Activated B cell treated with CpG ODN at 0.5 μM for 24 hours (primary cell): ENCODE results near the gene MAPK14. TPM values are rescaled to one million over a fixed set of nuclear protein-coding genes. Genes with fewer than 3 reads are reported as not detected.

Source experiments
- ATAC-seq: fragments of 200-7000 bp; cut with Tn5 transposase; one replicate; pipeline ENCODE4 v1.10.0; 2021; ENCODE audit warnings: low read depth, mild to moderate bottlenecking, moderate library complexity
- CTCF ChIA-PET: fragments of 350-600 bp; sonication (Branson Sonifier 250); formaldehyde crosslinking; loops from one replicate; lab custom pipeline; 2021; ENCODE audit warnings: antibody characterized with exemption; lab: Charles Lee
- POLR2A ChIA-PET: fragments of 350-600 bp; sonication (Branson Sonifier 250); formaldehyde crosslinking; loops from one replicate; lab custom pipeline; 2021; ENCODE audit warnings: antibody characterized with exemption; lab: Charles Lee
- DNase-seq: peaks from one replicate; pipeline ENCODE4 v3.0.0; 2022
- H3K27ac Mint-ChIP-seq: one replicate; pipeline ENCODE4 v1.8.0; 2020; ENCODE audit warnings: mixed read lengths
- H3K27me3 Mint-ChIP-seq: one replicate; pipeline ENCODE4 v1.8.0; 2021; ENCODE audit warnings: mixed read lengths
- H3K36me3 Mint-ChIP-seq: one replicate; pipeline ENCODE4 v1.8.0; 2021; ENCODE audit warnings: low read depth, mixed read lengths
- H3K4me1 Mint-ChIP-seq: one replicate; pipeline ENCODE4 v1.8.0; 2021; ENCODE audit warnings: mixed read lengths
- H3K4me3 Mint-ChIP-seq: one replicate; pipeline ENCODE4 v1.8.0; 2020; ENCODE audit warnings: mild to moderate bottlenecking, mixed read lengths
- H3K9me3 Mint-ChIP-seq: one replicate; pipeline ENCODE4 v1.8.0; 2020; ENCODE audit warnings: mixed read lengths
- CTCF ChIP-seq: fragments of 200-600 bp; IDR thresholded peaks from one replicate; pipeline ENCODE4 v1.8.0; 2022; ENCODE audit warnings: antibody characterized with exemption, mild to moderate bottlenecking
- intact Hi-C: fragments of 100-400 bp; cut with micrococcal nuclease; formaldehyde crosslinking; loops from one replicate; pipeline ENCODE4 v1.15.1; 2024
- total RNA-seq: library from RNA; stranded (reverse); gene quantifications from 2 replicates; pipeline ENCODE4 v1.2.3, GENCODE V29; 2022

MAPK14 gene
- total RNA-seq, 1 donor from 2014 or later: 45.4 TPM

GRCh38 chr6:36124881-36125280 is 97.3 kb downstream of the MAPK14 start:
- no peak for ATAC-seq
- Mint-ChIP-seq H3K4me1 (peaks cover 62% of the 10 kb centered on the region), H3K9me3 (no peaks in the 10 kb centered on the region), H3K36me3 (no peaks in the 10 kb centered on the region), H3K27me3 (no peaks in the 10 kb centered on the region), H3K4me3 (no peak overlapping the region), H3K27ac (no peak overlapping the region)
- POLR2A ChIA-PET: no interaction called here
- no peak for DNase-seq
- CTCF ChIA-PET: interaction anchor here (1.0 to 1.8 kb wide), 3 partner anchors 11 to 70 kb away, joined by 3 to 9 read pairs (median 6); no protein-coding TSS in a partner anchor
- no peak for TF ChIP-seq CTCF
- intact Hi-C loops: loop anchor here (1.0 kb wide), 1 partner anchor 235 kb away; no protein-coding TSS in a partner anchor

DNA sequence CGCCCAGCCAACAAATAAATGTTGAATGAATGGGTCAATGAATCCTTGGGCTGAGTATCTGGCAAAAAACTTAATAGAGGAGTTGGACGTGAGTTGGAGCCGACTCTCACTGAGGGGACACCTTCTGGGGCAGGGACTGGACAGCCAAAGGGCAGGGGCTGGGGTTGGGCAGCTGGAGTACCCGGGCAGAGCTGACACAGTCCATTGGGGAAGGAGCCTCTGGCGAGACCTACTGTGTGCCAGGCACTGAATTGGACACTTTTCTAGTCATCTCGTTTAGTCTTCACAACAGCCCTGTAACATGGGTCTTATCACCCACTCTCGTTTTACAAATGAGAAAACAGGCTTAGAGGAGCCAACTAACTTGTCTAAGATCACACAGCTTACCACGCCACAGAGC is 98.0 kb downstream of the MAPK14 start:
- no peaks in the 10 kb centered on the region for H3K27me3 Mint-ChIP-seq
- DNase-seq (no peak), ATAC-seq (no peak)
- H3K27ac Mint-ChIP-seq: no peak overlapping the region
- CTCF ChIA-PET: interaction anchor here (1.0 to 1.8 kb wide), 4 partner anchors 12 to 98 kb away, joined by 3 to 6 read pairs (median 4); partner anchors contain the start of gene MAPK14
- intact Hi-C loops: no loop called here
- no peak overlapping the region for H3K4me3 Mint-ChIP-seq
- peaks cover 57% of the 10 kb centered on the region for H3K4me1 Mint-ChIP-seq
- POLR2A ChIA-PET: no interaction called here
- no peak for TF ChIP-seq CTCF
- H3K9me3 Mint-ChIP-seq: no peaks in the 10 kb centered on the region
- no peaks in the 10 kb centered on the region for H3K36me3 Mint-ChIP-seq

- CTCF ChIA-PET: interaction anchor here (1.2 to 1.6 kb wide), 2 partner anchors 31 to 98 kb away, joined by 3 to 4 read pairs; partner anchors contain the start of gene MAPK14
These were observed 98.5 kb downstream of the MAPK14 start for GRCh38 chr6:36126121-36126520.

GRCh38 chr6:36126553-36127458 is 99.2 kb downstream of the MAPK14 start:
- no peak overlapping the region for H3K4me3 Mint-ChIP-seq
- ChIA-PET POLR2A (interaction anchor here (0.7 kb wide), 1 partner anchor 15 kb away, joined by 3 read pairs; no protein-coding TSS in a partner anchor), CTCF (interaction anchor here (1.2 to 1.6 kb wide), 2 partner anchors 32 to 99 kb away, joined by 3 to 4 read pairs; partner anchors contain the start of gene MAPK14)
- peaks cover 55% of the 10 kb centered on the region for H3K4me1 Mint-ChIP-seq
- no peak for TF ChIP-seq CTCF
- no peak for ATAC-seq
- H3K36me3 Mint-ChIP-seq: no peaks in the 10 kb centered on the region
- no peaks in the 10 kb centered on the region for H3K9me3 Mint-ChIP-seq
- no peaks in the 10 kb centered on the region for H3K27me3 Mint-ChIP-seq
- DNase-seq: no peak
- intact Hi-C loops: no loop called here
- H3K27ac Mint-ChIP-seq: no peak overlapping the region

More at GRCh38 chr6:36126121-36126520, 98.5 kb downstream of the MAPK14 start:
- Mint-ChIP-seq H3K9me3 (no peaks in the 10 kb centered on the region), H3K4me3 (no peak overlapping the region), H3K27me3 (no peaks in the 10 kb centered on the region), H3K27ac (no peak overlapping the region), H3K36me3 (no peaks in the 10 kb centered on the region), H3K4me1 (peaks cover 56% of the 10 kb centered on the region)
- DNase-seq: no peak
- no peak for TF ChIP-seq CTCF
- no peak for ATAC-seq
- POLR2A ChIA-PET: interaction anchor here (0.7 kb wide), 1 partner anchor 16 kb away, joined by 3 read pairs; no protein-coding TSS in a partner anchor
- intact Hi-C loops: no loop called here

DNA sequence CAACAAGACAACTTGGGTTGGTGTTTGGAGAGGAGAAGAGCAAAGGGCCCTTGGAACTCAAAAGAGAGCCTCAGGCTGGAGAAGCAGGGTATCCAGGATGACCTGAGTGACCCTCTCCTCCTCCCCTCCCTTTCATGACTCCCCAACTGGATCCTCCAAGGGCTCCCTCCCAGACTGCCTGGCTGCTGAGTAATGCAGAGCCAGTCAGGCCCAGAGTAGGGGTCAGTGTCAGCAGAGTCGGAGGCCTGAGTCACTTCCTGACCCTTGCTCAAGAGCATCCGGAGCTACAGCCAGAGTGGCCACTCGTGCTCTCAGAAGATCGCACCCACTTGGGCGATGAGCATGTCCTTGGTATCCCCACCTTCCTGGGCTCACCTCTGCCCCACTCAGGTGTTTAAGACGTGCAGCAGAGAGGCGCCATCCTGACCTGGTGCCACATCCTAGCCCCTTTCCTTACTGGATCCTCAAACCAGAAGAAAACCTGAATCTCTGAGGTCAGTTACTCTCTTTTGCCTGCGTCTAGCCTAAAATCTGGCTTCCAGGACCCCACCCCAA is 99.9 kb downstream of the MAPK14 start:
- ChIA-PET POLR2A (no interaction called here), CTCF (no interaction called here)
- no peaks in the 10 kb centered on the region for H3K36me3 Mint-ChIP-seq
- no peak overlapping the region for H3K27ac Mint-ChIP-seq
- no peak for DNase-seq
- TF ChIP-seq CTCF: no peak
- H3K27me3 Mint-ChIP-seq: no peaks in the 10 kb centered on the region
- no peaks in the 10 kb centered on the region for H3K9me3 Mint-ChIP-seq
- H3K4me1 Mint-ChIP-seq: peaks cover 55% of the 10 kb centered on the region
- no peak overlapping the region for H3K4me3 Mint-ChIP-seq
- intact Hi-C loops: no loop called here
- ATAC-seq: no peak
